K562 (cell line): ENCODE data around the gene CAPN8. TPM values are rescaled to one million over a fixed set of nuclear protein-coding genes. Genes with fewer than 3 reads are reported as not detected.

Source experiments
- ARID1B ChIP-seq: fragments of 450-650 bp; IDR thresholded peaks from 2 replicates; pipeline ENCODE4 v1.6.1; 2016; ENCODE audit warnings: antibody characterized with exemption, mild to moderate bottlenecking, inconsistent platforms
- DPF2 ChIP-seq: fragments of 450-650 bp; IDR thresholded peaks from 2 replicates; pipeline ENCODE4 v1.6.1; 2016
- ELF1 ChIP-seq: fragments of 200-800 bp; sonication (Bioruptor generic); IDR thresholded peaks from 2 replicates; pipeline ENCODE4 v1.6.1; 2016; ENCODE audit warnings: missing genetic modification characterization, missing compliant biosample characterization
- ELF4 ChIP-seq: fragments of 450-650 bp; formaldehyde crosslinking; IDR thresholded peaks from 2 replicates; pipeline ENCODE4 v1.4.0; 2022; ENCODE audit warnings: missing genetic modification characterization
- GABPB1 ChIP-seq: sonication (generic); formaldehyde crosslinking; IDR thresholded peaks from 2 replicates; pipeline ENCODE4 v1.8.0; 2022; ENCODE audit warnings: mild to moderate bottlenecking, missing genetic modification reagents
- KDM1A ChIP-seq, 2 experiments: fragments of 450-650 bp; IDR thresholded peaks; 2 replicates each; pipeline ENCODE4 v1.6.1; 2016; ENCODE audit warnings: mild to moderate bottlenecking in 2 of 2
- LARP7 ChIP-seq: fragments of 450-650 bp; IDR thresholded peaks from 2 replicates; pipeline ENCODE4 v1.6.1; 2016
- MTA2 ChIP-seq: fragments of 450-650 bp; IDR thresholded peaks from 2 replicates; pipeline ENCODE4 v1.6.1; 2016; ENCODE audit warnings: low read depth
- NR3C1 ChIP-seq: sonication (generic); formaldehyde crosslinking; IDR thresholded peaks from 2 replicates; pipeline ENCODE4 v1.8.1; 2022; ENCODE audit warnings: missing genetic modification reagents
- NR4A1 ChIP-seq, 2 experiments: fragments of 250-450 bp in 1 of 2; fragments of 450-650 bp in 1 of 2; sonication (Bioruptor Pico) in 1 of 2; IDR thresholded peaks; 2 replicates each; pipeline versions ENCODE4 v1.4.0 to v1.6.1; 2016 to 2020; ENCODE audit warnings: mild to moderate bottlenecking in 2 of 2, missing compliant biosample characterization in 1 of 2, missing genetic modification characterization in 1 of 2, moderate library complexity in 1 of 2
- SMARCA5 ChIP-seq: fragments of 450-650 bp; IDR thresholded peaks from 2 replicates; pipeline ENCODE4 v1.6.1; 2016
- SMARCE1 ChIP-seq: fragments of 450-650 bp; IDR thresholded peaks from 2 replicates; pipeline ENCODE4 v1.7.1; 2016; ENCODE audit warnings: mild to moderate bottlenecking
- polyA plus RNA-seq, 8 experiments: library from polyadenylated mRNA; depleted of rRNA in 4 of 8; stranded (reverse) in 5 of 8; unstranded in 3 of 8; fragments of >200 nt; fragmentation: Nextera tagmentation in 2 of 8; fragmentation: Illumina TruSeq in 1 of 8; extraction: Ambion mirVana in 2 of 8; extraction: Trizol in 1 of 8; gene quantifications; 2 replicates each; pipeline versions ENCODE4 v1.2.1 to v1.2.3, GENCODE V29; 2011 to 2014; ENCODE audit warnings: inconsistent platforms in 1 of 8, missing spikeins in 1 of 8
- total RNA-seq, 7 experiments: library from RNA; depleted of rRNA in 6 of 7; stranded (reverse); fragments of >200 nt in 6 of 7; fragmentation: Illumina TruSeq in 2 of 7; extraction: Trizol in 2 of 7; gene quantifications; 2 replicates each; pipeline versions ENCODE4 v1.2.1 to v1.2.3, GENCODE V29; 2011 to 2021; ENCODE audit warnings: low replicate concordance in 1 of 7
- TF ChIP-seq, protein P1 (sequence below): sonication (generic); formaldehyde crosslinking; IDR thresholded peaks from 2 replicates; pipeline ENCODE4 v1.8.1; 2023; ENCODE audit warnings: mild to moderate bottlenecking, missing genetic modification reagents
- TF ChIP-seq, protein P2 (sequence below): fragments of 150-350 bp; conservative IDR thresholded peaks from 2 replicates; pipeline ENCODE4 v1.6.1; 2014; ENCODE audit warnings: low read length
- TF ChIP-seq, protein P3 (sequence below): fragments of 450-650 bp; formaldehyde crosslinking; conservative IDR thresholded peaks from 2 replicates; pipeline ENCODE4 v1.4.0; 2022; ENCODE audit warnings: mild to moderate bottlenecking, missing genetic modification characterization
- TF ChIP-seq, protein P4 (sequence below): fragments of 450-650 bp; IDR thresholded peaks from 2 replicates; pipeline ENCODE4 v1.6.1; 2016; ENCODE audit warnings: missing biosample characterization, missing genetic modification characterization
- TF ChIP-seq, protein P5 (sequence below): sonication (generic); formaldehyde crosslinking; IDR thresholded peaks from 2 replicates; pipeline ENCODE4 v1.8.1; 2022; ENCODE audit warnings: missing genetic modification reagents

The CAPN8 gene
- total and polyA plus RNA-seq, 9 of the 15 experiments (the other 6 are each of a cell fraction or from before 2014, with no cell fraction given) = 0.06 TPM; not detected in 8

DNA sequence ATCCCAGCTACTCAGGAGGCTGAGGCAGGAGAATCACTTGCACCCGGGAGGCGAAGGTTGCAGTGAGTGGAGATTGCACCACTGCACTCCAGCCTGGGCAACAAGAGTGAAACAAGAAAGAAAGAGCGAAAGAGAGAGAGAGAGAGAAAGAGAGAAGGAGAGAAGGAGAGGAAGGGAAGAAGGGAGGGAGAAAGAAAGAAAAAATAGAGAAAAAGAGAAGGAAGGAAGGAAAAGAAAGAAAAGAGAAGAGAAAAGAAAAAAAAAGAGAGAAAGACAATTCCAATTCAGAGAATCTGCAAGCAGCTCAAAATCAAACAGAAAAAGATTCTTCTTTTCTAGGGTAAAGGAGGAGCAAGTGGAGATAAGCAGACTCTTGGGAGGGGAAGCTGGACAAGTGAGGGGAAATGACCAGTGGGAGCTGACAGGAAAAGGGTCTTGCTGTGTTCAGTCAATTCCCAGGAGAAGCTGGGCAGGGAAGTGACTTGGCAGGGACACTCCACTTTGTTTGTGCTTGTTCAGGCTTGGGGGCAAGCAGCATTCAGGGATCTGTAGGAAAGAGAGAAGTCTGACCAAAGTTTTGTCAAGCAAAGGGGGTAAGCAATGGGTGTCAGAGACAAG lies 43.3 kb upstream of the CAPN8 start (continued):
- 0 out of 2 replicates have a peak, but pooled peaks have one; percentile 18 for TF ChIP-seq SMARCE1
- no peak for TF ChIP-seq GABPB1 (CRISPR knock-in tag)
- TF ChIP-seq, protein P1, sequence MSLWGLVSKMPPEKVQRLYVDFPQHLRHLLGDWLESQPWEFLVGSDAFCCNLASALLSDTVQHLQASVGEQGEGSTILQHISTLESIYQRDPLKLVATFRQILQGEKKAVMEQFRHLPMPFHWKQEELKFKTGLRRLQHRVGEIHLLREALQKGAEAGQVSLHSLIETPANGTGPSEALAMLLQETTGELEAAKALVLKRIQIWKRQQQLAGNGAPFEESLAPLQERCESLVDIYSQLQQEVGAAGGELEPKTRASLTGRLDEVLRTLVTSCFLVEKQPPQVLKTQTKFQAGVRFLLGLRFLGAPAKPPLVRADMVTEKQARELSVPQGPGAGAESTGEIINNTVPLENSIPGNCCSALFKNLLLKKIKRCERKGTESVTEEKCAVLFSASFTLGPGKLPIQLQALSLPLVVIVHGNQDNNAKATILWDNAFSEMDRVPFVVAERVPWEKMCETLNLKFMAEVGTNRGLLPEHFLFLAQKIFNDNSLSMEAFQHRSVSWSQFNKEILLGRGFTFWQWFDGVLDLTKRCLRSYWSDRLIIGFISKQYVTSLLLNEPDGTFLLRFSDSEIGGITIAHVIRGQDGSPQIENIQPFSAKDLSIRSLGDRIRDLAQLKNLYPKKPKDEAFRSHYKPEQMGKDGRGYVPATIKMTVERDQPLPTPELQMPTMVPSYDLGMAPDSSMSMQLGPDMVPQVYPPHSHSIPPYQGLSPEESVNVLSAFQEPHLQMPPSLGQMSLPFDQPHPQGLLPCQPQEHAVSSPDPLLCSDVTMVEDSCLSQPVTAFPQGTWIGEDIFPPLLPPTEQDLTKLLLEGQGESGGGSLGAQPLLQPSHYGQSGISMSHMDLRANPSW = no peak
- TF ChIP-seq ELF4 = 0 out of 2 replicates have a peak, but pooled peaks have one; percentile 17
- no peak for TF ChIP-seq KDM1A (IDR thresholded peaks at IDR 0.05)
- TF ChIP-seq MTA2 = peak; percentile 50; the same call in 1 of the 2 replicates
- TF ChIP-seq, protein P2, sequence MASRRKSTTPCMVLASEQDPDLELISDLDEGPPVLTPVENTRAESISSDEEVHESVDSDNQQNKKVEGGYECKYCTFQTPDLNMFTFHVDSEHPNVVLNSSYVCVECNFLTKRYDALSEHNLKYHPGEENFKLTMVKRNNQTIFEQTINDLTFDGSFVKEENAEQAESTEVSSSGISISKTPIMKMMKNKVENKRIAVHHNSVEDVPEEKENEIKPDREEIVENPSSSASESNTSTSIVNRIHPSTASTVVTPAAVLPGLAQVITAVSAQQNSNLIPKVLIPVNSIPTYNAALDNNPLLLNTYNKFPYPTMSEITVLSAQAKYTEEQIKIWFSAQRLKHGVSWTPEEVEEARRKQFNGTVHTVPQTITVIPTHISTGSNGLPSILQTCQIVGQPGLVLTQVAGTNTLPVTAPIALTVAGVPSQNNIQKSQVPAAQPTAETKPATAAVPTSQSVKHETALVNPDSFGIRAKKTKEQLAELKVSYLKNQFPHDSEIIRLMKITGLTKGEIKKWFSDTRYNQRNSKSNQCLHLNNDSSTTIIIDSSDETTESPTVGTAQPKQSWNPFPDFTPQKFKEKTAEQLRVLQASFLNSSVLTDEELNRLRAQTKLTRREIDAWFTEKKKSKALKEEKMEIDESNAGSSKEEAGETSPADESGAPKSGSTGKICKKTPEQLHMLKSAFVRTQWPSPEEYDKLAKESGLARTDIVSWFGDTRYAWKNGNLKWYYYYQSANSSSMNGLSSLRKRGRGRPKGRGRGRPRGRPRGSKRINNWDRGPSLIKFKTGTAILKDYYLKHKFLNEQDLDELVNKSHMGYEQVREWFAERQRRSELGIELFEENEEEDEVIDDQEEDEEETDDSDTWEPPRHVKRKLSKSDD = no peak
- TF ChIP-seq, protein P3, sequence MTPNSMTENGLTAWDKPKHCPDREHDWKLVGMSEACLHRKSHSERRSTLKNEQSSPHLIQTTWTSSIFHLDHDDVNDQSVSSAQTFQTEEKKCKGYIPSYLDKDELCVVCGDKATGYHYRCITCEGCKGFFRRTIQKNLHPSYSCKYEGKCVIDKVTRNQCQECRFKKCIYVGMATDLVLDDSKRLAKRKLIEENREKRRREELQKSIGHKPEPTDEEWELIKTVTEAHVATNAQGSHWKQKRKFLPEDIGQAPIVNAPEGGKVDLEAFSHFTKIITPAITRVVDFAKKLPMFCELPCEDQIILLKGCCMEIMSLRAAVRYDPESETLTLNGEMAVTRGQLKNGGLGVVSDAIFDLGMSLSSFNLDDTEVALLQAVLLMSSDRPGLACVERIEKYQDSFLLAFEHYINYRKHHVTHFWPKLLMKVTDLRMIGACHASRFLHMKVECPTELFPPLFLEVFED (CRISPR knock-in tag) = 0 out of 2 replicates have a peak, but pooled peaks have one; percentile 54
- peak; percentile 95 for TF ChIP-seq LARP7
- TF ChIP-seq, protein P4, sequence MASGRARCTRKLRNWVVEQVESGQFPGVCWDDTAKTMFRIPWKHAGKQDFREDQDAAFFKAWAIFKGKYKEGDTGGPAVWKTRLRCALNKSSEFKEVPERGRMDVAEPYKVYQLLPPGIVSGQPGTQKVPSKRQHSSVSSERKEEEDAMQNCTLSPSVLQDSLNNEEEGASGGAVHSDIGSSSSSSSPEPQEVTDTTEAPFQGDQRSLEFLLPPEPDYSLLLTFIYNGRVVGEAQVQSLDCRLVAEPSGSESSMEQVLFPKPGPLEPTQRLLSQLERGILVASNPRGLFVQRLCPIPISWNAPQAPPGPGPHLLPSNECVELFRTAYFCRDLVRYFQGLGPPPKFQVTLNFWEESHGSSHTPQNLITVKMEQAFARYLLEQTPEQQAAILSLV (tag) = peak; percentile 54; the same call in 1 of the 2 replicates
- TF ChIP-seq NR3C1 (CRISPR knock-in tag) = no peak
- peak; percentile 45 for TF ChIP-seq ARID1B
- no peak for TF ChIP-seq ELF1
- no peak for TF ChIP-seq NR4A1 (CRISPR knock-in tag; IDR thresholded peaks at IDR 0.05)
- no peak for TF ChIP-seq NR4A1 (tag; IDR thresholded peaks at IDR 0.05)
- TF ChIP-seq DPF2 = peak; percentile 56; the same call in 1 of the 2 replicates
- TF ChIP-seq, protein P5, sequence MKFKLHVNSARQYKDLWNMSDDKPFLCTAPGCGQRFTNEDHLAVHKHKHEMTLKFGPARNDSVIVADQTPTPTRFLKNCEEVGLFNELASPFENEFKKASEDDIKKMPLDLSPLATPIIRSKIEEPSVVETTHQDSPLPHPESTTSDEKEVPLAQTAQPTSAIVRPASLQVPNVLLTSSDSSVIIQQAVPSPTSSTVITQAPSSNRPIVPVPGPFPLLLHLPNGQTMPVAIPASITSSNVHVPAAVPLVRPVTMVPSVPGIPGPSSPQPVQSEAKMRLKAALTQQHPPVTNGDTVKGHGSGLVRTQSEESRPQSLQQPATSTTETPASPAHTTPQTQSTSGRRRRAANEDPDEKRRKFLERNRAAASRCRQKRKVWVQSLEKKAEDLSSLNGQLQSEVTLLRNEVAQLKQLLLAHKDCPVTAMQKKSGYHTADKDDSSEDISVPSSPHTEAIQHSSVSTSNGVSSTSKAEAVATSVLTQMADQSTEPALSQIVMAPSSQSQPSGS (CRISPR knock-in tag) = no peak
- TF ChIP-seq SMARCA5 = peak; percentile 68; the same call in 1 of the 2 replicates
